Measurements from ENCODE around the gene FXN. TPM values are rescaled to one million over a fixed set of nuclear protein-coding genes. Genes with fewer than 3 reads are reported as not detected.

FXN gene
- total and polyA plus RNA-seq, 4 donors = 4.7 to 41.7 (median 23.9) TPM

GRCh38 chr9:69137311-69137710, 101.8 kb downstream of the FXN start (continued):
- TF ChIP-seq, protein P1, sequence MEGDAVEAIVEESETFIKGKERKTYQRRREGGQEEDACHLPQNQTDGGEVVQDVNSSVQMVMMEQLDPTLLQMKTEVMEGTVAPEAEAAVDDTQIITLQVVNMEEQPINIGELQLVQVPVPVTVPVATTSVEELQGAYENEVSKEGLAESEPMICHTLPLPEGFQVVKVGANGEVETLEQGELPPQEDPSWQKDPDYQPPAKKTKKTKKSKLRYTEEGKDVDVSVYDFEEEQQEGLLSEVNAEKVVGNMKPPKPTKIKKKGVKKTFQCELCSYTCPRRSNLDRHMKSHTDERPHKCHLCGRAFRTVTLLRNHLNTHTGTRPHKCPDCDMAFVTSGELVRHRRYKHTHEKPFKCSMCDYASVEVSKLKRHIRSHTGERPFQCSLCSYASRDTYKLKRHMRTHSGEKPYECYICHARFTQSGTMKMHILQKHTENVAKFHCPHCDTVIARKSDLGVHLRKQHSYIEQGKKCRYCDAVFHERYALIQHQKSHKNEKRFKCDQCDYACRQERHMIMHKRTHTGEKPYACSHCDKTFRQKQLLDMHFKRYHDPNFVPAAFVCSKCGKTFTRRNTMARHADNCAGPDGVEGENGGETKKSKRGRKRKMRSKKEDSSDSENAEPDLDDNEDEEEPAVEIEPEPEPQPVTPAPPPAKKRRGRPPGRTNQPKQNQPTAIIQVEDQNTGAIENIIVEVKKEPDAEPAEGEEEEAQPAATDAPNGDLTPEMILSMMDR (IDR thresholded peaks at IDR 0.05; ENCODE audit: low read depth, low read length, missing input control) = no peak
- no peak for TF ChIP-seq NR2F2 (IDR thresholded peaks at IDR 0.05)
- no peak for TF ChIP-seq RXRA (IDR thresholded peaks at IDR 0.05)
- TF ChIP-seq, protein P2, sequence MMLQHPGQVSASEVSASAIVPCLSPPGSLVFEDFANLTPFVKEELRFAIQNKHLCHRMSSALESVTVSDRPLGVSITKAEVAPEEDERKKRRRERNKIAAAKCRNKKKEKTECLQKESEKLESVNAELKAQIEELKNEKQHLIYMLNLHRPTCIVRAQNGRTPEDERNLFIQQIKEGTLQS (IDR thresholded peaks at IDR 0.05) = no peak
- TF ChIP-seq HNF4G (IDR thresholded peaks at IDR 0.05) = no peak
- TF ChIP-seq SP1 (IDR thresholded peaks at IDR 0.05) = no peak
- TF ChIP-seq FOXA1 (IDR thresholded peaks at IDR 0.05) = no peak
- TF ChIP-seq EGR1 (IDR thresholded peaks at IDR 0.05; ENCODE audit: low read depth in 2 of 2) = no peak

DNA sequence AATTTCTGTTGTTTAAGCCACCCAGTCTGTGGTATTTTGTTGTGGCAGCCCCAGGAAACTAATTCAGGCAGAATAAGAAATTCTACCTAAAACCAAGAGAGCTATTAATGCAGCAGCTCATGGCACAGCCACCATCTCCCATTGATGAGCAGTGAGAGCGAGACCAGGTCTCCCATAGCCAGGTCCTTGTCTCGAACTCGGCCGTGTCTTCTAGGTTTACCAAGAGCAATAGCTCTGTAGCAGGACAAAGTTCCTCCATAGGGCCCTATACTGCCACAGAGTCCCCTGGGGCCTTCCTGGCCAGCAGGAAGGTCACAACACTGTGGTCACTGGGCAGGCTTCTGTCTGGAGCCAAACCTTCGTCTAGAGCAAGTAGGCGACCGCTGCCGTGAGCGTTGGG, 104.0 kb downstream of the FXN start:
- Histone ChIP-seq H3K36me3 (ENCODE audit: control insufficient read depth in 4 of 4, insufficient read depth in 3 of 4, low read depth in 1 of 4, low read length in 3 of 4) (peaks cover 0 to 7% (median under 1%) of the 10 kb centered on the region in 4 donors), H3K9me3 (ENCODE audit: control insufficient read depth in 4 of 4, low read length in 3 of 4) (no peaks in the 10 kb centered on the region), H3K27me3 (ENCODE audit: control insufficient read depth in 4 of 4, insufficient read depth in 4 of 4, low read length in 3 of 4) (no peaks in the 10 kb centered on the region), H3K4me3 (ENCODE audit: low read depth in 1 of 3, low read length in 3 of 3) (no peak overlapping the region), H3K27ac (ENCODE audit: low read depth in 1 of 2, low read length in 2 of 2) (no peak overlapping the region), H3K4me1 (ENCODE audit: control insufficient read depth in 4 of 4, insufficient read depth in 4 of 4, low read length in 3 of 4) (no peaks in the 10 kb centered on the region), H3K9ac (ENCODE audit: low read depth in 1 of 2, low read length in 2 of 2) (no peak overlapping the region)
- 96% methylated on average over 9 of the region's 9 CpGs for WGBS
- no peak for DNase-seq (ENCODE audit: low spot score)
- TF ChIP-seq, protein P2 (IDR thresholded peaks at IDR 0.05) = no peak
- TF ChIP-seq JUND (IDR thresholded peaks at IDR 0.05) (no peak), HNF4G (IDR thresholded peaks at IDR 0.05) (no peak), FOXA2 (IDR thresholded peaks at IDR 0.05) (no peak), ZBTB33 (IDR thresholded peaks at IDR 0.05) (no peak), TAF1 (conservative IDR thresholded peaks at IDR 0.05) (no peak), YY1 (IDR thresholded peaks at IDR 0.05) (no peak), GABPA (IDR thresholded peaks at IDR 0.05 in 1 of 2, conservative IDR thresholded peaks at IDR 0.05 in 1 of 2) (no peak), HNF4A (conservative IDR thresholded peaks at IDR 0.05) (no peak), FOXA1 (IDR thresholded peaks at IDR 0.05) (no peak), NR2F2 (IDR thresholded peaks at IDR 0.05) (no peak), SP1 (IDR thresholded peaks at IDR 0.05) (no peak), RAD21 (IDR thresholded peaks at IDR 0.05) (no peak), RXRA (IDR thresholded peaks at IDR 0.05) (no peak), EGR1 (IDR thresholded peaks at IDR 0.05; ENCODE audit: low read depth in 2 of 2) (no peak)
- TF ChIP-seq, protein P3, sequence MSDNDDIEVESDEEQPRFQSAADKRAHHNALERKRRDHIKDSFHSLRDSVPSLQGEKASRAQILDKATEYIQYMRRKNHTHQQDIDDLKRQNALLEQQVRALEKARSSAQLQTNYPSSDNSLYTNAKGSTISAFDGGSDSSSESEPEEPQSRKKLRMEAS (IDR thresholded peaks at IDR 0.05) = no peak
- TF ChIP-seq, protein P4, sequence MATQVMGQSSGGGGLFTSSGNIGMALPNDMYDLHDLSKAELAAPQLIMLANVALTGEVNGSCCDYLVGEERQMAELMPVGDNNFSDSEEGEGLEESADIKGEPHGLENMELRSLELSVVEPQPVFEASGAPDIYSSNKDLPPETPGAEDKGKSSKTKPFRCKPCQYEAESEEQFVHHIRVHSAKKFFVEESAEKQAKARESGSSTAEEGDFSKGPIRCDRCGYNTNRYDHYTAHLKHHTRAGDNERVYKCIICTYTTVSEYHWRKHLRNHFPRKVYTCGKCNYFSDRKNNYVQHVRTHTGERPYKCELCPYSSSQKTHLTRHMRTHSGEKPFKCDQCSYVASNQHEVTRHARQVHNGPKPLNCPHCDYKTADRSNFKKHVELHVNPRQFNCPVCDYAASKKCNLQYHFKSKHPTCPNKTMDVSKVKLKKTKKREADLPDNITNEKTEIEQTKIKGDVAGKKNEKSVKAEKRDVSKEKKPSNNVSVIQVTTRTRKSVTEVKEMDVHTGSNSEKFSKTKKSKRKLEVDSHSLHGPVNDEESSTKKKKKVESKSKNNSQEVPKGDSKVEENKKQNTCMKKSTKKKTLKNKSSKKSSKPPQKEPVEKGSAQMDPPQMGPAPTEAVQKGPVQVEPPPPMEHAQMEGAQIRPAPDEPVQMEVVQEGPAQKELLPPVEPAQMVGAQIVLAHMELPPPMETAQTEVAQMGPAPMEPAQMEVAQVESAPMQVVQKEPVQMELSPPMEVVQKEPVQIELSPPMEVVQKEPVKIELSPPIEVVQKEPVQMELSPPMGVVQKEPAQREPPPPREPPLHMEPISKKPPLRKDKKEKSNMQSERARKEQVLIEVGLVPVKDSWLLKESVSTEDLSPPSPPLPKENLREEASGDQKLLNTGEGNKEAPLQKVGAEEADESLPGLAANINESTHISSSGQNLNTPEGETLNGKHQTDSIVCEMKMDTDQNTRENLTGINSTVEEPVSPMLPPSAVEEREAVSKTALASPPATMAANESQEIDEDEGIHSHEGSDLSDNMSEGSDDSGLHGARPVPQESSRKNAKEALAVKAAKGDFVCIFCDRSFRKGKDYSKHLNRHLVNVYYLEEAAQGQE (IDR thresholded peaks at IDR 0.05) = no peak
- TF ChIP-seq, protein P1 (IDR thresholded peaks at IDR 0.05; ENCODE audit: low read depth, low read length, missing input control) = no peak
